CD4-positive, alpha-beta T cell (primary cell): Measurements from ENCODE around the gene TLK2. TPM values are rescaled to one million over a fixed set of nuclear protein-coding genes. Genes with fewer than 3 reads are reported as not detected.
A peak's percentile ranks its signal among the peaks of the same experiment; 100 is the strongest.

Experiments used
- ATAC-seq: fragments of 200-7000 bp; cut with Tn5 transposase; one replicate; pipeline ENCODE4 v1.10.0; 2022; ENCODE audit warnings: mild to moderate bottlenecking; ENCODE audit not compliant: poor library complexity
- CTCF ChIA-PET: fragments of 350-600 bp; sonication (Branson Sonifier 250); formaldehyde crosslinking; loops from one replicate; lab custom pipeline; 2021; ENCODE audit warnings: antibody characterized with exemption, inconsistent platforms; lab: Charles Lee
- POLR2A ChIA-PET: fragments of 350-600 bp; sonication (Branson Sonifier 250); formaldehyde crosslinking; loops from one replicate; lab custom pipeline; 2021; ENCODE audit warnings: antibody characterized with exemption, inconsistent platforms; lab: Charles Lee
- DNase-seq, 14 experiments: peaks; one replicate each; pipeline ENCODE4 v3.0.0-alpha.2; 2013 to 2020; ENCODE audit warnings: mixed read lengths in 2 of 14
- H3K27ac ChIP-seq, 2 donors: one replicate each; pipeline versions ENCODE4 v1.5.1 to v1.7.0; 2013; ENCODE audit warnings: low read length in 2 of 2, low read depth in 1 of 2, mild to moderate bottlenecking in 1 of 2
- H3K27me3 ChIP-seq, 2 experiments: 1 replicate in 1 of 2; 2 replicates in 1 of 2; pipeline versions ENCODE4 v1.6.1 to v1.7.0; 2013; ENCODE audit warnings: low read length in 2 of 2, control low read depth in 1 of 2, mild to moderate bottlenecking in 1 of 2, moderate library complexity in 1 of 2; ENCODE audit not compliant: insufficient read depth in 2 of 2, control insufficient read depth in 1 of 2
- H3K36me3 ChIP-seq: one replicate; pipeline ENCODE4 v1.6.1; 2013; ENCODE audit warnings: low read length, control low read depth; ENCODE audit not compliant: insufficient read depth
- H3K4me1 ChIP-seq: one replicate; pipeline ENCODE4 v1.6.1; 2013; ENCODE audit warnings: low read length, control low read depth; ENCODE audit not compliant: insufficient read depth
- H3K4me3 ChIP-seq: one replicate; pipeline ENCODE4 v1.5.1; 2013; ENCODE audit warnings: mild to moderate bottlenecking, low read length, moderate library complexity
- H3K9me3 ChIP-seq, 2 experiments: 1 replicate in 1 of 2; 2 replicates in 1 of 2; pipeline versions ENCODE4 v1.6.1 to v1.7.0; 2013; ENCODE audit warnings: low read length in 2 of 2, mild to moderate bottlenecking in 2 of 2, control low read depth in 1 of 2, moderate library complexity in 1 of 2; ENCODE audit not compliant: control insufficient read depth in 1 of 2, insufficient read depth in 1 of 2
- H3K27ac Mint-ChIP-seq: one replicate; pipeline ENCODE4 v1.8.0; 2020; ENCODE audit warnings: mixed read lengths
- H3K27me3 Mint-ChIP-seq: one replicate; pipeline ENCODE4 v1.8.0; 2021; ENCODE audit warnings: mixed read lengths
- H3K36me3 Mint-ChIP-seq: one replicate; pipeline ENCODE4 v1.8.0; 2021; ENCODE audit warnings: low read depth, mixed read lengths
- H3K4me1 Mint-ChIP-seq: one replicate; pipeline ENCODE4 v1.8.0; 2021; ENCODE audit warnings: low read depth, mixed read lengths
- H3K4me3 Mint-ChIP-seq: one replicate; pipeline ENCODE4 v1.8.0; 2020; ENCODE audit warnings: mild to moderate bottlenecking, mixed read lengths
- H3K9me3 Mint-ChIP-seq: one replicate; pipeline ENCODE4 v1.8.0; 2020; ENCODE audit warnings: mixed read lengths
- CTCF ChIP-seq: fragments of 200-600 bp; IDR thresholded peaks from one replicate; pipeline ENCODE4 v1.8.0; 2022; ENCODE audit warnings: antibody characterized with exemption, mild to moderate bottlenecking
- intact Hi-C, 2 experiments: fragments of 100-400 bp; cut with DNase I in 1 of 2; cut with micrococcal nuclease in 1 of 2; formaldehyde crosslinking; loops; one replicate each; pipeline versions ENCODE4 v1.15.1 to v1.9.0; 2023 to 2025; cut with DNase I, micrococcal nuclease
- total RNA-seq, 174 experiments: library from RNA in 2 of 174; stranded (reverse) in 2 of 174; gene quantifications; one replicate each; pipeline ENCODE4 v1.2.3 and lab custom pipeline; 2021 to 2026

The TLK2 gene
- total RNA-seq, 2 experiments from 2014 or later: 85.3 to 86.5 TPM

GRCh38 chr17:62629556-62630364, 151.1 kb downstream of the TLK2 start:
- TF ChIP-seq CTCF: no peak
- H3K27me3 Mint-ChIP-seq: peaks cover 4% of the 10 kb centered on the region
- Histone ChIP-seq H3K9me3 (no peaks in the 10 kb centered on the region), H3K27me3 (peaks cover 2 to 13% of the 10 kb centered on the region in 2 experiments), H3K36me3 (no peaks in the 10 kb centered on the region), H3K27ac (no peak overlapping the region), H3K4me3 (no peak overlapping the region), H3K4me1 (peaks cover 20% of the 10 kb centered on the region)
- no peak for ATAC-seq
- peaks cover 16% of the 10 kb centered on the region for H3K4me1 Mint-ChIP-seq
- no peak for DNase-seq
- no peaks in the 10 kb centered on the region for H3K36me3 Mint-ChIP-seq
- H3K27ac Mint-ChIP-seq: no peak overlapping the region
- intact Hi-C loops: no loop called here
- ChIA-PET CTCF (no interaction called here), POLR2A (no interaction called here)
- H3K9me3 Mint-ChIP-seq: no peaks in the 10 kb centered on the region
- H3K4me3 Mint-ChIP-seq: peak overlapping the region; percentile 25

- DNase-seq (no peak), ATAC-seq (no peak)
- Mint-ChIP-seq H3K36me3 (no peaks in the 10 kb centered on the region), H3K9me3 (no peaks in the 10 kb centered on the region), H3K27ac (no peak overlapping the region), H3K27me3 (peaks cover 4% of the 10 kb centered on the region), H3K4me3 (no peak overlapping the region), H3K4me1 (peaks cover 16% of the 10 kb centered on the region)
- H3K9me3 ChIP-seq: no peaks in the 10 kb centered on the region
- CTCF ChIA-PET: no interaction called here
- H3K27me3 ChIP-seq: peaks cover 2 to 13% of the 10 kb centered on the region in 2 experiments
- POLR2A ChIA-PET: no interaction called here
- no peaks in the 10 kb centered on the region for H3K36me3 ChIP-seq
- intact Hi-C loops: no loop called here
- H3K4me3 ChIP-seq: no peak overlapping the region
- H3K27ac ChIP-seq: no peak overlapping the region
- no peak for TF ChIP-seq CTCF
- H3K4me1 ChIP-seq: peaks cover 20% of the 10 kb centered on the region
These were observed 151.9 kb downstream of the TLK2 start for GRCh38 chr17:62630365-62631085.

- no peaks in the 10 kb centered on the region for H3K9me3 ChIP-seq
- DNase-seq (no peak), ATAC-seq (no peak)
- H3K4me3 Mint-ChIP-seq: no peak overlapping the region
- no peak overlapping the region for H3K27ac Mint-ChIP-seq
- no peak overlapping the region for H3K4me3 ChIP-seq
- CTCF ChIA-PET: no interaction called here
- H3K36me3 Mint-ChIP-seq: no peaks in the 10 kb centered on the region
- POLR2A ChIA-PET: no interaction called here
- H3K36me3 ChIP-seq: no peaks in the 10 kb centered on the region
- peaks cover 4% of the 10 kb centered on the region for H3K27me3 Mint-ChIP-seq
- H3K4me1 ChIP-seq: peaks cover 20% of the 10 kb centered on the region
- H3K27ac ChIP-seq: no peak overlapping the region
- no peak for TF ChIP-seq CTCF
- H3K27me3 ChIP-seq: peaks cover 2 to 13% of the 10 kb centered on the region in 2 experiments
- no peaks in the 10 kb centered on the region for H3K9me3 Mint-ChIP-seq
- intact Hi-C loops: no loop called here
- peaks cover 11% of the 10 kb centered on the region for H3K4me1 Mint-ChIP-seq
These were observed 152.7 kb downstream of the TLK2 start for GRCh38 chr17:62631086-62631935.
